ENCODE results near the gene ADM.

DNA sequence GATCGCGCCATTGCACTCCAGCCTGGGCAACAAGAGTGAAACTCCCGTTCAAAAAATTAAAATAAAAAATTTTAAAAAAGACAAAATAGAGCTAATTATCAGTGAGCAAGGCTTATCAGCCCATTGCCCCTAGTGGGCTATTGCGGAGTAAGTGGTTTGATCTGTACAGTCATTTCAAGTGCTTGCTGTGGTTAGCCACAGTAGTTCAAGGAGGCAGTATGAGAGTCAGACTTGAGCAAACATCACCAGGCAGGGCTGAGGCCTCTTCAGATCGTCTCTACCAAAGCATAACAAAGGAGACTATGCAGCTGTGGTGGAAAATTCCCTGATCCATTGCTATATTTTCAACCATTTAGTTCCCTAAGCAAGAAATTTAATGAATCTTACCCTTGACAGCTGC is 6.5 kb upstream of the ADM start:
- TF ChIP-seq, protein P1, sequence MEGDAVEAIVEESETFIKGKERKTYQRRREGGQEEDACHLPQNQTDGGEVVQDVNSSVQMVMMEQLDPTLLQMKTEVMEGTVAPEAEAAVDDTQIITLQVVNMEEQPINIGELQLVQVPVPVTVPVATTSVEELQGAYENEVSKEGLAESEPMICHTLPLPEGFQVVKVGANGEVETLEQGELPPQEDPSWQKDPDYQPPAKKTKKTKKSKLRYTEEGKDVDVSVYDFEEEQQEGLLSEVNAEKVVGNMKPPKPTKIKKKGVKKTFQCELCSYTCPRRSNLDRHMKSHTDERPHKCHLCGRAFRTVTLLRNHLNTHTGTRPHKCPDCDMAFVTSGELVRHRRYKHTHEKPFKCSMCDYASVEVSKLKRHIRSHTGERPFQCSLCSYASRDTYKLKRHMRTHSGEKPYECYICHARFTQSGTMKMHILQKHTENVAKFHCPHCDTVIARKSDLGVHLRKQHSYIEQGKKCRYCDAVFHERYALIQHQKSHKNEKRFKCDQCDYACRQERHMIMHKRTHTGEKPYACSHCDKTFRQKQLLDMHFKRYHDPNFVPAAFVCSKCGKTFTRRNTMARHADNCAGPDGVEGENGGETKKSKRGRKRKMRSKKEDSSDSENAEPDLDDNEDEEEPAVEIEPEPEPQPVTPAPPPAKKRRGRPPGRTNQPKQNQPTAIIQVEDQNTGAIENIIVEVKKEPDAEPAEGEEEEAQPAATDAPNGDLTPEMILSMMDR (conservative IDR thresholded peaks at IDR 0.05), result no peak
- no peak for TF ChIP-seq EZH2 (IDR thresholded peaks at IDR 0.05; ENCODE audit: low read depth)

Data from PC-9 (cell line).